Ishikawa (cell line): Measurements from ENCODE around the gene NDUFA7.

Source experiments
- CEBPB ChIP-seq: IDR thresholded peaks from 2 replicates; pipeline ENCODE4 v1.6.1; 2012
- CREB1 ChIP-seq: IDR thresholded peaks from 2 replicates; pipeline ENCODE4 v1.6.1; 2012; ENCODE audit warnings: low read depth
- EGR1 ChIP-seq: IDR thresholded peaks from 2 replicates; pipeline ENCODE4 v1.6.1; 2012
- EP300 ChIP-seq: IDR thresholded peaks from 2 replicates; pipeline ENCODE4 v1.6.1; 2012; ENCODE audit warnings: borderline replicate concordance
- FOXM1 ChIP-seq: IDR thresholded peaks from 2 replicates; pipeline ENCODE4 v1.6.1; 2012; ENCODE audit warnings: low read depth, borderline replicate concordance
- NFIC ChIP-seq: IDR thresholded peaks from 2 replicates; pipeline ENCODE4 v1.6.1; 2012
- RAD21 ChIP-seq: IDR thresholded peaks from 2 replicates; pipeline ENCODE4 v1.6.1; 2012; ENCODE audit warnings: low read depth
- TAF1 ChIP-seq: IDR thresholded peaks from 2 replicates; pipeline ENCODE4 v1.6.1; 2012; ENCODE audit warnings: low read depth, mild to moderate bottlenecking
- TCF12 ChIP-seq: IDR thresholded peaks from 2 replicates; pipeline ENCODE4 v1.6.1; 2012; ENCODE audit warnings: low read depth
- TEAD4 ChIP-seq: IDR thresholded peaks from 2 replicates; pipeline ENCODE4 v1.6.1; 2012
- YY1 ChIP-seq: IDR thresholded peaks from 2 replicates; pipeline ENCODE4 v1.6.1; 2012; ENCODE audit warnings: low read depth
- ZBTB7A ChIP-seq: IDR thresholded peaks from 2 replicates; pipeline ENCODE4 v1.6.1; 2012; ENCODE audit warnings: low read depth
- TF ChIP-seq, protein P1 (sequence below): IDR thresholded peaks from 2 replicates; pipeline ENCODE4 v1.6.1; 2012
- TF ChIP-seq, protein P2 (sequence below): IDR thresholded peaks from 2 replicates; pipeline ENCODE4 v1.6.1; 2012
- TF ChIP-seq, protein P3 (sequence below): IDR thresholded peaks from 2 replicates; pipeline ENCODE4 v1.6.1; 2012; ENCODE audit warnings: low read depth, mild to moderate bottlenecking

Gene NDUFA7

DNA sequence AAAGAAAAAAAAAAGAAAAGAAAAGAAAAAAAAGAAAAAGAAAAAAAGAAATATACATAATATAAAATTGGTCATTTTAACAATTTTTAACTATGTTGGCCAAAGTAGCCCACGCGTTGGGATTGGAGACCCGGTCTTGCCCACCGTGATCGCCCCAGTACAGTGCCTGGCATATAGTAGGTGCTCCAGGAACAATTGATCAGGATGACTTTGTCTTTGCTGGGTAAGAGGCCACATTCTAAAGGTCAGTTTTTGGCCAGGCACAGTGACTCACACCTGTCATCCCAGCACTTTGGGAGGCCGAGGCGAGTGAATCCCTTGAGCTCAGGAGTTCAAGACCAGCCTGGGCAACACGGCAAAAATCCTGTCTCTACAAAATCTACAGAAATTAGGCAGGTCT, 39.0 kb upstream of the NDUFA7 start:
- TF ChIP-seq YY1 (no peak), FOXM1 (no peak), CEBPB (no peak), EP300 (no peak), TEAD4 (no peak)
- TF ChIP-seq, protein P1, sequence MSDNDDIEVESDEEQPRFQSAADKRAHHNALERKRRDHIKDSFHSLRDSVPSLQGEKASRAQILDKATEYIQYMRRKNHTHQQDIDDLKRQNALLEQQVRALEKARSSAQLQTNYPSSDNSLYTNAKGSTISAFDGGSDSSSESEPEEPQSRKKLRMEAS: no peak

GRCh38 chr19:8358948-8359347, 37.8 kb upstream of the NDUFA7 start:
- TF ChIP-seq YY1: no peak
- TF ChIP-seq, protein P2, sequence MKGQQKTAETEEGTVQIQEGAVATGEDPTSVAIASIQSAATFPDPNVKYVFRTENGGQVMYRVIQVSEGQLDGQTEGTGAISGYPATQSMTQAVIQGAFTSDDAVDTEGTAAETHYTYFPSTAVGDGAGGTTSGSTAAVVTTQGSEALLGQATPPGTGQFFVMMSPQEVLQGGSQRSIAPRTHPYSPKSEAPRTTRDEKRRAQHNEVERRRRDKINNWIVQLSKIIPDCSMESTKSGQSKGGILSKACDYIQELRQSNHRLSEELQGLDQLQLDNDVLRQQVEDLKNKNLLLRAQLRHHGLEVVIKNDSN: no peak
- TF ChIP-seq EP300: no peak
- no peak for TF ChIP-seq NFIC
- TF ChIP-seq CEBPB: no peak
- TF ChIP-seq ZBTB7A: no peak
- no peak for TF ChIP-seq RAD21
- no peak for TF ChIP-seq TAF1
- TF ChIP-seq CREB1: no peak

GRCh38 chr19:8357007-8357521, 35.9 kb upstream of the NDUFA7 start:
- no peak for TF ChIP-seq ZBTB7A
- TF ChIP-seq TCF12: no peak
- no peak for TF ChIP-seq TEAD4
- no peak for TF ChIP-seq CREB1
- no peak for TF ChIP-seq FOXM1
- TF ChIP-seq, protein P3, sequence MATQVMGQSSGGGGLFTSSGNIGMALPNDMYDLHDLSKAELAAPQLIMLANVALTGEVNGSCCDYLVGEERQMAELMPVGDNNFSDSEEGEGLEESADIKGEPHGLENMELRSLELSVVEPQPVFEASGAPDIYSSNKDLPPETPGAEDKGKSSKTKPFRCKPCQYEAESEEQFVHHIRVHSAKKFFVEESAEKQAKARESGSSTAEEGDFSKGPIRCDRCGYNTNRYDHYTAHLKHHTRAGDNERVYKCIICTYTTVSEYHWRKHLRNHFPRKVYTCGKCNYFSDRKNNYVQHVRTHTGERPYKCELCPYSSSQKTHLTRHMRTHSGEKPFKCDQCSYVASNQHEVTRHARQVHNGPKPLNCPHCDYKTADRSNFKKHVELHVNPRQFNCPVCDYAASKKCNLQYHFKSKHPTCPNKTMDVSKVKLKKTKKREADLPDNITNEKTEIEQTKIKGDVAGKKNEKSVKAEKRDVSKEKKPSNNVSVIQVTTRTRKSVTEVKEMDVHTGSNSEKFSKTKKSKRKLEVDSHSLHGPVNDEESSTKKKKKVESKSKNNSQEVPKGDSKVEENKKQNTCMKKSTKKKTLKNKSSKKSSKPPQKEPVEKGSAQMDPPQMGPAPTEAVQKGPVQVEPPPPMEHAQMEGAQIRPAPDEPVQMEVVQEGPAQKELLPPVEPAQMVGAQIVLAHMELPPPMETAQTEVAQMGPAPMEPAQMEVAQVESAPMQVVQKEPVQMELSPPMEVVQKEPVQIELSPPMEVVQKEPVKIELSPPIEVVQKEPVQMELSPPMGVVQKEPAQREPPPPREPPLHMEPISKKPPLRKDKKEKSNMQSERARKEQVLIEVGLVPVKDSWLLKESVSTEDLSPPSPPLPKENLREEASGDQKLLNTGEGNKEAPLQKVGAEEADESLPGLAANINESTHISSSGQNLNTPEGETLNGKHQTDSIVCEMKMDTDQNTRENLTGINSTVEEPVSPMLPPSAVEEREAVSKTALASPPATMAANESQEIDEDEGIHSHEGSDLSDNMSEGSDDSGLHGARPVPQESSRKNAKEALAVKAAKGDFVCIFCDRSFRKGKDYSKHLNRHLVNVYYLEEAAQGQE: no peak
- TF ChIP-seq, protein P2: no peak
- no peak for TF ChIP-seq CEBPB
- no peak for TF ChIP-seq NFIC
- no peak for TF ChIP-seq EGR1
- TF ChIP-seq YY1: no peak
- no peak for TF ChIP-seq RAD21
- no peak for TF ChIP-seq EP300
- TF ChIP-seq TAF1: no peak
- TF ChIP-seq, protein P1: no peak

GRCh38 chr19:8355631-8356402, 34.6 kb upstream of the NDUFA7 start:
- no peak for TF ChIP-seq RAD21
- TF ChIP-seq, protein P3: no peak
- TF ChIP-seq EP300: no peak
- TF ChIP-seq, protein P2: no peak
- no peak for TF ChIP-seq FOXM1
- no peak for TF ChIP-seq NFIC
- no peak for TF ChIP-seq YY1
- no peak for TF ChIP-seq ZBTB7A
- no peak for TF ChIP-seq CEBPB
- TF ChIP-seq EGR1: no peak

- TF ChIP-seq, protein P1: peak; percentile 28; the same call in 1 of the 2 replicates
Measured at GRCh38 chr19:8352845-8353244, 31.7 kb upstream of the NDUFA7 start.
